SHP77 treated with DMSO at 0.1 percent for 48 hours (cell line): ENCODE data around the gene ME3.

ENCODE experiments used
- DNase-seq: peaks from one replicate; lab custom pipeline; 2025; lab: John Stamatoyannopoulos, UW

Gene ME3

DNA sequence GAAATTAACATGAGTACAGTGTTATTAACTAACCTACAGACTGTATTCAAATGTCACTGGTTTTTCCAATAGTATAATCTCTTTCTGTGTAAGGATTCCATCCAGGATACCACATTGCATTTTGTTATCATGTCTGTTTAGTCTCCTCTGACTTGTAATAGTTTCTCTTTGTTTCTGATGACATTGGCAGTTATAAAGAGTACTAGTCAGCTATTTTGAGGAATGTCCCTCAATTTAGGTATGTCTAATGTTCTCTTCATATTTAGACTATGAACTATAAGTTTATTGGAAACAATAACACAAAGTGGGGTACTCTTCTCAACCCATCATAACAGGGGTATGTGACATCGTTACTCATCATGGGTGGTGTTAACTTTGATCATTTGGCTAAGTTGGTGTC, 20.3 kb upstream of the ME3 start:
- no peak for DNase-seq

DNA sequence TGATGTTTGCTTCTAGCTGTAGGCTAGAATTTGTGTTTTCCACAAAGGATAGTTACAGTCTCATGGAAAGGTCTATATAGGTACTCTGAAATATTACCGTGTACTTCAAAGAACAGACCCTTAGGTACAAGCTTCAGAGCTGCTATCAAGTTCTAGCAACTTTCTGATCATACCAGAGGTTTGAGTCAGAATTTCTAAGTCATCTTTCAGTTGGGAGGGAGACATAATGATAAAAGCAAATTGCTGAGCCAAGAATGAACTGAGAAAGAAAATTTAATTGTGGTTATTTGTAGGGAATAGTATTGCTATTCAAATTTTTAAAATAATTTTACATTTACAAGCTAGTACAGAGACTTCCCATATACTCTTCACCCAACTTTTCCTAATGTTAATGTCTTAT, 19.9 kb upstream of the ME3 start:
- DNase-seq: no peak

DNA sequence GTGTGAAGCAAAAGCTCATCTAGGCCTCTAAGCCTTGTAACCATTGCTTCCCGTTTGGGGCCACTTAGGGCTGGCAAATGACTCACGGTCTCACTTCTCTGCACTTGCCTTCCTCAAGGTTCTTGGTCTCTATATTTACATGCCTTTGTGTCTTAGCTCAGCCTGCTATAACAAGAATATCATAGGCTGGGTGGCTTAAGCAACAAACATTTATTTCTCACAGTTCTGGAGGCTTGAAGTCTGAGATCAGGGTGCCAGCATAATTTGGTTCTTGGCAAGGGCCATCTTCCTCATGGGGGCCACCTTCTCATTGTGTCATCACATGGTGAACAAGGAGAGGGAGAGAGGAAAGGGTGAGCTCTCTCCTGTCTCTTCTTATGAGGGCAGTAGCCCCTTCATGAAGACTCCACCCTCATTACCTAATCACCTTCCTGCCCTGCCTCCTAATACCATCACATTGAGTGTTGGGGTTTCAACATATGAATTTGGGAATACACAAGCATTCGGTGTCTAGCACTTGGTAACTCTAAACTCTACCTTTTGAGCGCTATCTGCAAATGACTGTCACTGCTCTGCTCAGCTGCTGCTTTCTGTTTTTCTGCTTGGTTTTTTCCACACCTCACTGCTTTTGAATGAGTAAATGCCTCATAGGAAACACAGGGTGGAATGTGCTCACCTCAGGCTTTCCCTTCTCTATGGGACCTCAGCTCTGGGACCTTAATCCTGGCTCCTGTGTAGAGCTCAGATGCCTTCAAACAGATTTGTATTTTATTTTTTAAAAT, 16.2 kb upstream of the ME3 start:
- DNase-seq: no peak

DNA sequence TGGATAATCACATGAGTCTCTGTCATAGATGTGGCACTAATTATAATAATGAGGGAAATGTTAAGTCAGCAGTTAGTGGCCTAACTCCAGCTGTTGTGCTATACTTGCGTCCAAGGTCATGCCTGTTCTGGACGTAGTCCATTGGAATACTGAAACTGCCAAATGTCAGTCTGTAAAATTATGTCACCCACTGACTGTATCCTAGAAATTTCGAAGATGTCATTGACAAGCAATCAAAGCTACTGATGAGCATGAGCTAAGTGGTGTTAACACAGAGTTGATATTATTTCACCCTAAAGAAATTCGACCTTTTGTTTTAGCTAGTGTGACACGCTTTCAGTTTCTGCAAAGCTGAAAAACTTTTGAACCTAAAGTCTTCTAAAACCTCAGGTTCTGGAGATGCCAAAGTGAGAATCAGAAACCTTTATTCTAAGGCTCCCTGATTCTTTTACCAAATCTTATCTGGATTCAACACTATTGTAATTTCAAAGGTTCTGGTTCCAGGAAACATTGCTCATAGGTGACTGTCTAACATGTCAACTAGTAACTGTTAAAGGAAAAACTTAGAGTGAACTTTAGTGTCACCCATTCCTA, 14.9 kb upstream of the ME3 start:
- no peak for DNase-seq

DNA sequence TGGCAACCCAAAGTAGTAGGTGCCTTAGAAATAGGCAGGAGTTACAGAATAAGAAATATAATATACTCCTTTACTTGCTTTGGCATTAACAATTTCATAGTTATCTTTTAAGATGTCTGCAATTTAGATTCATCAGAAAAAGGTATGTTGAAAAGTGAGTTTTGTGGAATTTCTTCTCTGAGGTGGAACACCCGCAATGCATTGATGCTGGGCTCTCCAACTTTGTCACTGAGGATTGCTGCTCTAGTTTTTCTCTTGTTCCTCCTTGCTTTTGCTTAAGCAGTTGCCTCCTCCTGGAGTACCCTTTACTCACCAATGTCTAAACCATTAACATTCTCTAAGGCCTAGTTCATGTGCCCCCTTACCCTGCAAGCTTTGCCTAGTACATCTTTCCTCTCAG, 14.1 kb upstream of the ME3 start:
- DNase-seq: no peak

DNA sequence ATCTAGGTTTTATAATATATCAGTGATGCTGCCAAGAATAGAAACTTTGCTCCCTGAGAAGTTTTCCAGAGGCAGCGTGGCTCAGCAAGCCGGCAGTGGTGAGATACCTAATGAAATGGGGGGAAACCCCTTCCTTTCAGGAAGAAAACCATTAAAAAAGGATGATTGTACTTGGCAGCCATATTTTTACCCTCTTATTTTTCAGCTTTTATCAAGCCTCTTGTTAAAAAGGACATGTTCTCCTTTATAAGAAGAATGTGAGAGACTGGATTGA, 9.0 kb upstream of the ME3 start:
- no peak for DNase-seq

DNA sequence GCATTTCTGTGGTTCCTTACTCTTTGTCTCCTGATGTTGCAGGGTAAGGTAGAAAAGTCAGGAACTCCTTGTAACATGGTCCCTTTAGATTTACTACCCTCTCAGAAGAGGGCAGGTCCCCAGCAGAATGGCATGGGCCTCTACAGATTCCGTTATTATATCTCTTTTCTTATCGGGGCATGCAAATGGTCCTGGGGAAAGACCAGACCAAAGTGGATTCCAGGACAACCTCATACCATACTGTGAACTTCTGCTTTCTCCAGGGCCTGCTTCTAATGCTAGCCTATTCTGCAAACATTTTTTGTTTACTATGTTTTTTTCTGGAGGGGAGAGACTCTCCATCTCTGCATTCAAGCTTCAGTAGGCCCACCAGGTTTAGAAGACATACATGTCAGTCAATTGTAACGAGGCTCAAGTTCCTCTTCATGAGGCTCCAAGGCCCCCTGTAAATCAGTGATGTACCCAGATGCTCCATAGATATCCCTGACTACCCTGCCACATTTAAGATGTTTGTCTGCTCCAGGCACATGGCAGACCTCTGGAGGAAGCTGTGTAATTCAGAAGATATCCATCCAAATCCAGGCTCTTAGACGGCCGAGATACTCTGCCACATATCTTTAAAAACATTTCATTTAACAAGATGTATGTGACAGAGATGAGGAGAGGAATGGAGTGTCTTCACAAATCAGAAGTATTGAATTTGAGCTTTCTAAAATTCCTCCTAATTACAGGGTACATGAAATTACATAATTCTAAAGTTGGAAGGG, 8.5 kb upstream of the ME3 start:
- DNase-seq: no peak

DNA sequence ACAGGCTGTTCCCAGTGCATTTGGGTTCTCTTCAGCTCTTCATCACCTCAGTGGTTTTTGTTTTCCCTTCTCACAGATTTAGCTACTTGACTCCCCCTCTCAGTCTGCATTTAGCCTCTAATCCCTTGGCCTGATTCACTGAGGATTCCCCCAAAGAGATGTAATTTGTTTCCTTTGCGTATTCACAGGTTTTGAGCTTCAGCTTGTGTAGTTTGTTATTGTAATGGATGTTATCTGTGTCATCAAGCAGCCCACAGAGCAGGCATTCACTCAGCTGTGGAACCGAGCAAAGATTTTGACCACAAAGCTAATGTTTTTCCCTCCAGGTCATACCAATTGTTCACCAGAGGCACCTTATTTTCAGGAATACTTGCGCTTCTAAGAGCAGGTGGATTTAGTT, 6.4 kb upstream of the ME3 start:
- no peak for DNase-seq

DNA sequence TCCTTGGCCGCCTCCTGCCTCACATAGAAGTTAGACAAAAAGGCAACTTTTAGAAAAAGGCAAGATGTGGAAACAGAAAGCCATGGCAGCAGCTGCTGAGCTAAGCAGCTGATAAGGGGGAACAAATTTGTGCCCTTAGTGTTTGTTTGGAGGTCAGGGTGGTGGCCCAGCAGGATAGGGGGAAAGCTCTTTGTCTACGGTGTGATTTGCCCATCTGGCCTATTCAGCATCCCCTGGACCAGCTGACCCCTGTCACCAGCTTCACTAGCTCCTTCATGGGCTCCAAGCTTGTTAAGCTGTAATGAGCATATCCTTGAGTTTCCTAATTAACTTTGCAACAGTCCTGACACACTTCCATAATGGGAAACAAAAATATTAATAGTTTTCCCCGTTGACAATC, 5.9 kb upstream of the ME3 start:
- no peak for DNase-seq

DNA sequence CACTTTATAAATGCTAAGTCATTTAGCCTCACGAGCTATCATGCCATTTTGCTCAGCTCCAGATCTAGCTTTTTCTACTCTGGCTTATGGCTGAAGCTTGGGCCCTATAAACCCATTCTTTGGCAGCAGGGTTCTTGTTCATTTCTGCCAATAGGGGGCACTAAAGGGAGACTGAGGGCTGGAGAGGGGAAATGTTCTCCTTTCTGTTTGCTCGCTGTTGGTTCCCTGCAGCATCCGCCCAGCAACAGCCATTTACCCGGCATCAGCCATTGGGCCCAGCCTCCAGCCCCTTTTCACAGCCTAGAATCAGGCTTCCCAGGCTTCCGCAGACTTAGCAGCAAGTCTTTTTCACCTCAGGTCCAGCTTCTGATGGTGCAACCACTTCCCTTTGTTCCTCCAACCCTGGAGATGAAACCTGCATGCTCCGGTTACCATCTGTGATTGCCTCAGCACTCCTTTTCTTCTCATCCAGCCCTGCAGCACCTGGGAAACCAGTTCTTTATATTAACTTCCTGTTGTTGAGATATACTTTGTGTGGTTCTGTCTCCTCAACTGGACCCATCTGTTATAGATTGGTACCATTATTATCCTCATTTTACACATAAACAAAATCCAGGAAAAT, 4.2 kb upstream of the ME3 start:
- no peak for DNase-seq

DNA sequence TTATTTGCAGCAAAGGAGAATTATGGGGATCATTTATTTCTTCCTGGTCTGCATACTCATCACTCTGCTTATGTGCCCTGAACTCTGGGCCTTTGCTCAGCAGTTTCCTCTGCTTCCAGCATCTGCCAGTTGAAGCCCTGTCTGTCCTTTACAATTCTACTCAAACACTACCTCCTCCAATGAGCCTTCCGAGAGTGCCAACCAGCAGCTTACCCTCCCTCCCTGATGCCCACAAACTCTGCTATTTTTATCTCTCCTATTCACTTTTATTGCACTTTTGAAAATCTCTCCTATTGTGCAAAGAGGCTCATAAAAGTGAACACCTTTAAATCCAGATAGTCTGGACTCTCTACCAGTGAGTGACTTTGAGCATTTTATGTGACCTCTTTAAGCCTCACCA, 3.6 kb upstream of the ME3 start:
- no peak for DNase-seq

DNA sequence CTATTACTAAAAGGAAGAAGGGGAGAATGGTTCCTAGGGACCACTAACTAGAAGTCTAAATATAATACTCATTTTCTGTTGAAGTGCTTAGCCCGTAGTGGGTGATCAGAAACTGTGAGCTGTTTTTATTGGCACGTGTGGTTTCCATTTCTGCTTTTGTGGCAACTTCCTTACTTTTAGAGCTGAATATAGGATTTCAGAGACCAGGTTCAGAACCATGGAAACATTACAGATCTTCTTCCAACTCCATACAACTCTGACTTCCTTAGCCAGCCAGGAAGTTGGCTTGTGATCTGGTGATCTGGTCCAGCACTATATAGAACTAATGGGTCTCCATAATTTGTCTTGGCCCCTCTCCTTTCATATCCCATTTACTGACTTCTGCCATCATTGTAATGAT, 2.6 kb upstream of the ME3 start:
- DNase-seq: no peak

DNA sequence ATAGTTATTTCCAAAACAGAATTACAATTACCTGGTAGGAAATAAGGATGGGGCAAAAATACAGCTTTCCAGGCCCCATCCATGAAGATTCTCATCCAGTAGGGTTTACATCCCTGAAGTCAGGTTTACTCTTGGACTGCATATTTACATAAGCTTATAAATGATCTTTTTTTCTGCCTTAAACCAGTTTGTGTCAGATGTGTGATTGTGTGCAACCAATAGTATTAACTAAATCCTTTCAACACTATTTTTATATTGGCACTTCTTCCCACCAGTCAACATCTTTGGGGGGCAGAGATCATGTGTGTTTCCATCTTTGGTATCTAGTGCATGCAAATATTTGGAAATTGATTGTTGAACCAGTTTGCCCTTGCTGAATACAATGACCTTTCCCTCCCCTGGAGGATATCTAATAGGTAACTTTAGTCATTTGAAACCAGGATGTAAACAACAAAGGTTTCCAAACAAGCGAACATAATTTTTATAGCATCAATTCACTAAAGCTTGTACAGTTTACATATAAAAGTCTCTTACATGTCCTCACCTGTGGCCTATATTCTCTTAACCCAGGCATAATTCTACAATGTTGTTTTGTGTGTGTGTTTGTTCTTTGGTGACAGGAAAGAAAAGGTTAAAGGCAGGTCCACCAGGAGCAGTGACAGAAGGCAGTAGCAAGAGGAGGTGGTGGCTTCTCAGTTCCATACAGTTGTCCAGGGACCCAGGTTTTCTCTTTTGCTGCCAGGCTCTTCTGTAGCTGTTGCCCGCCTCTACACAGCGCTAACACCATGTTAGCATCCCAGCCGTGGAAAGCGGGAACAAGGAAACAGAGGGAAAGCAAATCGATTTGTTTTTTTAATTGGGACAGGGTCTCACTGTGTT, 1.7 kb upstream of the ME3 start:
- DNase-seq: no peak

DNA sequence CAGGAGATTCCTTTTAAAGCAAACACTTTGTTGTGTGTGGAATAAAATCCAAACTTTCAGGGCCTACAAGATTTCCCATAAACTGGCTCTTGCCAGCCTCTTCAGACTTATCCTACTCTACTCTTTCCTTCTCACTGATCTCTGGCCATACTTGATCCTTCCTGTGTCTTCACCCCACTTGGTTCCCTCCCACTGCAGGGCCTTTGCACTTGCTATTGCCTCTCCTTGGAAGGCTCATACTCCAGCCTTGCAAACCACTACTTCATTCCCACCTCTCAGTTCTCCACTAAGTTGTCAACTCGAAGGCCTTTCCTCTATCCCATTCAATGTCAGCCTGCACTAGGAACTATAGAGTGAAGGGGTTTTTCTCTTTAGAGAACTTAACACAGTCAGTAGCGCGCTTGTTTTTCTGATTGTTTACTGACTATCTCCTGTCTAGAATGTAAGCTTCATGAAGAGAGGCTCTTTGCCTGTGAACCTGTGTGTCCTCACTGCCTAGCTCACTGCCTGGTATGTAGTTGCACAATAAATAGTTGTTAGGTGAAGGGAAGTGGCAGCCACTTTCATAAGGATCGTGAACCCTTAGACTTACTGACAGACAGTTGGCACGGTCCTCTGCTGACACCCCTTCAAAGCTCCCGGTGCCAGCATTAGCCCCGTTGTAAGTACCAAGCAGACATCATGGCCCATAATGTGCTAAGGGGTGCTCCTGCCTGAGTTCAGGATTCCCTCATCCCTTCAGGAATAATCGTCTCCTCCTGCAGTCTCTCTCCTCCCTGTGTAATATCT, 833 bp upstream of the ME3 start:
- no peak for DNase-seq

DNA sequence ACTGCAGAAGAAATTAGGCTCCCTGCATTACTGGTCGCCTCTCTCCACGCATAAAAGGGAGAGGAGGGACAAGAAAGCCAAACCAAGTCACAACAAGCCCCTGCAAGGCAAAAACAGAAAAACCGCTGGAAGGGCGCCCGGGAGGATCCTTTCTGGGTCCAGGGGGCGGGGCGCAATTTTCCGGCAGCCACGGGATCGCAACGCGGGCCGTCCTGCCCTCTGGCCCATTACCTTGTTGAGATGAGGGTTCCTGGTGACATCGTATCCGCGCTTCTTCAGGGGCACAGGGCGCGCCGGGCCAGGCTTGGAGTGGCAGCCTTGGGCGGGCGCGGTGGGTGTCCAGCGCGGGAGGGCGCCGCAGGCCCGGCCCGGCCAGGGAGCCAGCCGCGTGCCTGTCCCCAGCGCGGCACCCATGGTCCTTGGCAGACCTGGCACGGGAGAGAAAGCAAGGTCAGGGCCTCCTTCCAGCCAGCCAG, 847 bp downstream of the ME3 start:
- DNase-seq: no peak

DNA sequence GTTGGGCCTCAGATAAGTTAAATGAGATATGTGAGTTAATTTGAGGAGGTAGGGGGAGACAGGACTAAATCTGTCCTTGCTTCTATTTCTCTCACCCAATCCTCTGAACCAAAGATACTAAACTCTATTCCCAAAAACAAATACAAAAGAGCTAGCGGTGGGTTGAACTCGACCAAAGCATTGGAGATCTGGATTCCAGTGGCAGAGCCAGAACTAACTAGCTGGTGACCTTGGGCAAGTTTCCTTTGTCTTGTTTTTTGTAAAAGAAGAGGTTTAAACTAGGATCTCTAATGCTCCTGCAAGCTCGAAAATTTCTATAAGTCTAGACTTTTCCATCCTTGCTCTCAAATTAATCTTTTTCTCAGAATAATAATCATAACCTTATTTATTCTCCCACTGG, 1.5 kb downstream of the ME3 start:
- no peak for DNase-seq

DNA sequence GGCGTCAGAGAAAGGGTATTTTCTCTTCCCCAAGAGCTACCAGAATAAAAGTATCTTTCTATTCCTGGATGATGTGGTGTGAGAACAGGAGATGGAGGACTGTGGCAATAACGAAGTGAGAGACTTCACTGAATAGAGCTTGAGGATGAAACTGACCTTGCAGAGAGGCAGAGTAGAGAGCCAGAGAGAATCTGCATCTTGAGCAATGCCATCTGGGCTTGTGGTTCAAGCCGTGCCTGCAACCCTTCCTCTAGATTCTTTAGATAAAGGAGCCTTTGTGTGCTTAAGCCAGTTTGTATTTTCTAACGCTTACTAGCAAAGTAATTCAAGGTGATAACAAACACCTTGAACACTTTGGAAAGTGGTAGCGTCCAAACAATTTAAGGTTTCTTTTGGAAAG, 2.2 kb downstream of the ME3 start:
- no peak for DNase-seq

DNA sequence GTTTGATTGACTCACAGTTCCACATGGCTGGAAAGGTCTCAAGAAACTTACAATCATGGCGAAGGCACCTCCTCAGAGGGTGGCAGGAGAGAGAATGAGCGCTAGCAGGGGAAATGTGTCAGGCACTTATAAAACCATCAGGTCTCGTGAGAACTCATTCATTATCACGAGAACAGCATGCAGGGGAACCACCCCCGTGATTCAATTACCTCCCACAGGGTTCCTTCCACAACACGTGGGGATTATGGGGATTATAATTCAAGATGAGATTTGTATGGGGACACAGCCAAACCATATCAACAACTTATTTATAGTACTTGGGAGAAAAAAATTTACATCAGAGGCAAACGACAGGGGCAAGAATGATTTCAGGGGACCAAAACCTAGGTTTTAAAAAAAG, 3.0 kb downstream of the ME3 start:
- DNase-seq: no peak

DNA sequence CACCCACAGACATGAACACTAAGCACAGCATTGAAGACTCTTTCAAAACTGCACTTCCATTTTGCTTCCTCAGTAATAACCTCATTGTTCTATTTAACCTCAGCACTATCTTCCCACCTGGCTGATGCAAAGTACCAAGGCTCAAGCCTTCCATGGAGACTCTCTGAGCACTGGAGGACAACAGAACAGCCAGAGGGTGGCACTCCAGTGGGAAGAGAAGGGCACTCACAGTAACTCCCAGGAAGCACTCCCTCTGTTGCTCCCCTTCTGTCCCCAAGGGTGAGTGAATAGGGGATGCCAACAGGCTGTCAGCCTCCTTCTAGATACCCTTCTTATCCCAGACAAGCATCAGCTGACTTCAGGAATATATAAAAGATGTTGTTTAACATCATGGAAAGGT, 3.5 kb downstream of the ME3 start:
- no peak for DNase-seq

DNA sequence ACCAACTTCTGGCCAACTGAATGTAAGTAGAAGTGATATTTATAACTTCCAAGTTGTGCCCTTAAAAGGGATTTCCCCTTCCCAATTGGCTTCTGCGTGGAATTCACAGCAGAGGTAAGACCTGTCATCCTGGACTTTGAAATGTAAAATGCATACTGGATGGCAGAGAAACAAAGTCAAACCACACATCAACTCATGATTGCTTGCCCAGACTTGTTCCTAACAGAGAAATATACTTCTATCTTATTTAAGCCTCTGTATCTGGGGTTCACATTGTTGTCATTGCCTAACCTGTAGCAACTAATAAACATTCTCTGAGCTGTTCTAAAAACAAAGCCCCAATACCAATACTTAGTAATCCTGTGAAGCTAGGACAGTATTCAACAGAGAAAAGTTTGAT, 6.2 kb downstream of the ME3 start:
- no peak for DNase-seq

DNA sequence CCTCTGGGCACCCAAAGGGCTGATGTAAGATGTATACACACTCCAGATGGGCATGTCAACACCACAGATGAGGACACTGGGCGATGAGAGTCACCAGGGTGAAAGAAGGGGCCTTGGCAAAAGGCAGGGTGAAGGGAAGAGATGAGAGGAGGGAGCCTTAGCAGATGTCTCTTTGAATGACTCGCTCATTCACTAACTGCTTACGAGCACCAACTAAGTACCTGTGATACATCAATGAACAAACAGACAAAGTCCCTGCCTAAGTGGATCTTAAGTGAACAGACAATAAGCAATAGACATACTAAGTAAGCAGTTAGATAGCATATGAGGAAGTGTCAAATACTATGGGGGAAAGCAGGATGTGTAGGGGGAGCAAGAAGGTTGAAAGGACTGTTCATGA, 7.5 kb downstream of the ME3 start:
- DNase-seq: no peak
